ENCODE measurements around the gene ACCS. TPM values are rescaled to one million over a fixed set of nuclear protein-coding genes. Genes with fewer than 3 reads are reported as not detected.

The ACCS gene
- total RNA-seq, 1 donor from 2014 or later: 7.9 TPM

DNA sequence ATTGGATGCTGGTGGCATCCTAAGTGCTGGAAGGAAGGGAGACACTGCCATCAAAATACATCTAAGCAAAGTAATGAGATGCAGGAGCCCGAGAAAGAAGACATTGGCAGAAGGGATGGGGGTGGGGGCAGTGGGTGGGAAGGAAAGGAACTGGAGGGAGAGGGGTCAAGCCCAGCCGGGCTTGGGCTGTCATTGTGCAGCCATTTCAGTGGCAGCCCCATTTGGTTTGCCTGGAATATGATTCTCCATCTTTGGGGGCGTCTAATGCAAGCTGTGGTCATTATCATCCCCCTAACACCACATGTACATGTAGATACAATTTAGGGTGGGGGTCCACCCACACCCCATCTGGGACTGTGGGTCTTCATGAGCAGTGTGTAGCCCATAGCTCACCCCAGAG is 32.2 kb upstream of the ACCS start:
- H3K4me3 ChIP-seq (ENCODE audit: low read depth, low read length): no peak overlapping the region
- H3K36me3 ChIP-seq (ENCODE audit: control insufficient read depth, insufficient read depth, low read length): no peaks in the 10 kb centered on the region
- FAIRE-seq: no peak
- TF ChIP-seq, protein P1, sequence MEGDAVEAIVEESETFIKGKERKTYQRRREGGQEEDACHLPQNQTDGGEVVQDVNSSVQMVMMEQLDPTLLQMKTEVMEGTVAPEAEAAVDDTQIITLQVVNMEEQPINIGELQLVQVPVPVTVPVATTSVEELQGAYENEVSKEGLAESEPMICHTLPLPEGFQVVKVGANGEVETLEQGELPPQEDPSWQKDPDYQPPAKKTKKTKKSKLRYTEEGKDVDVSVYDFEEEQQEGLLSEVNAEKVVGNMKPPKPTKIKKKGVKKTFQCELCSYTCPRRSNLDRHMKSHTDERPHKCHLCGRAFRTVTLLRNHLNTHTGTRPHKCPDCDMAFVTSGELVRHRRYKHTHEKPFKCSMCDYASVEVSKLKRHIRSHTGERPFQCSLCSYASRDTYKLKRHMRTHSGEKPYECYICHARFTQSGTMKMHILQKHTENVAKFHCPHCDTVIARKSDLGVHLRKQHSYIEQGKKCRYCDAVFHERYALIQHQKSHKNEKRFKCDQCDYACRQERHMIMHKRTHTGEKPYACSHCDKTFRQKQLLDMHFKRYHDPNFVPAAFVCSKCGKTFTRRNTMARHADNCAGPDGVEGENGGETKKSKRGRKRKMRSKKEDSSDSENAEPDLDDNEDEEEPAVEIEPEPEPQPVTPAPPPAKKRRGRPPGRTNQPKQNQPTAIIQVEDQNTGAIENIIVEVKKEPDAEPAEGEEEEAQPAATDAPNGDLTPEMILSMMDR (IDR thresholded peaks at IDR 0.05; ENCODE audit: insufficient read depth, low read length, severe bottlenecking): no peak
- peaks cover 2% of the 10 kb centered on the region for H3K27me3 ChIP-seq (ENCODE audit: control insufficient read depth, insufficient read depth, low read length)
- no peak for DNase-seq (ENCODE audit: low read depth)

DNA sequence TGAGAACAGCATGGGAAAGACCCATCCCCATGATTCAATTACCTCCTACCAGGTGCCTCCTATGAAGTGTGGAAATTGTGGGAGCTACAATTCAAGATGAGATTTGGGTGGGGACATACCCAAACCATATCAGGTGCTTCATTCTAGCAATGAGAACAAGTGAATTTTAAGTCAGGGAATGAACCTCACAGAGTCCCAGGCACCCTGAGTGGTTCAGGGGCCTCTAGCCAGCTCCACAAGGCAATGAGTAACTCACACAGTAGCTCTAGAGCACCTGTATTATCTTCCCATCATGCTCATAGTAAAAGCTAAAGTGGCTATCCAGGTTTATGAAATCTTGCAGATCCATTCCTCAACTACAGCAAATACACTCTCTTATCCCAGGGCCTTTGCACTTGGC is 31.4 kb upstream of the ACCS start:
- Histone ChIP-seq H3K27me3 (ENCODE audit: control insufficient read depth, insufficient read depth, low read length) (peaks cover 2% of the 10 kb centered on the region), H3K36me3 (ENCODE audit: control insufficient read depth, insufficient read depth, low read length) (no peaks in the 10 kb centered on the region), H3K4me3 (ENCODE audit: low read depth, low read length) (no peak overlapping the region)
- no peak for DNase-seq (ENCODE audit: low read depth)
- no peak for FAIRE-seq
- TF ChIP-seq, protein P1 (IDR thresholded peaks at IDR 0.05; ENCODE audit: insufficient read depth, low read length, severe bottlenecking): no peak

DNA sequence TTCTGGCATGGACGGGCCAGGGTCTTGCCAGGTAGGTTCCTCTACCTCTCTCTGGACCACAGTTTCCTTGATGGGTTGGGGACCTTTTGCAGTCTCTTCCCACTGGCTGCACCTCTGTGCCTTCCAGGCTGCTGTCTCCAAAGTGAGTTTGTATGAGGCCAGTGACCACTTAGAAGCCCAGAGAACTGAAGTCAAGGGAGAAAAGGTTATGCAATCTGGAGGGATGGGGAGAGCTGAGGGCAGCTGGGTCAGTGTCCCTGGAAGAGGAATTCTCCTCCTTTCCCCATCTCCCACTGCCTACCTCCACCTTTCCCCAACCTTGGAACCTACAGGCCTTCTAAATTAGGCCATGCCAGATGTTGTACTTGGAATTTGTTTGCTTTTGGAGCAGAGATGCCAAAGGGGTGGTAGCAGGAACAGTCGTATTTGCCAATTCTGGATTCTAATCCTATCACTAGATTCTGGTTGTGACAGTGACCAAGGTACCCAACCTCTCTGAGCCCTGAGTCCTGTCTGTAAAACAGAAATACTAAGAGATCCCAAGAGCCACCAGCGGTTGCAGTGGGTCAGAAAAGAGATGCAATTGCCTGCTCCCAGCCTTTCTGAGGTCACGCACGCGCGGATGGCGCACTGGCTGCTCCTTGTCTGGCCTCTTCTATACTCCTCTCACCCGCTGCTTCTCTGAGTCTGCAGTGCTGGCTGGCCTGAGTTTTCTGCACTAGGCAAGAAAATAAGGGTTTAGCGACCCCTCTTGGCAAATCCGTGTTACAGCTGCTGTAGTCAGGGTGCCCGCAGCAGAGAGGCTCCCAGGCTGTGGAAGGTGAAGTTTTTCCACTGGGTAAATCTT is 29.0 kb upstream of the ACCS start:
- FAIRE-seq (no peak), DNase-seq (ENCODE audit: low read depth) (peak; percentile 55)
- TF ChIP-seq, protein P1 (IDR thresholded peaks at IDR 0.05; ENCODE audit: insufficient read depth, low read length, severe bottlenecking): peak; percentile 81
- H3K27me3 ChIP-seq (ENCODE audit: control insufficient read depth, insufficient read depth, low read length): no peaks in the 10 kb centered on the region
- no peak overlapping the region for H3K4me3 ChIP-seq (ENCODE audit: low read depth, low read length)
- no peaks in the 10 kb centered on the region for H3K36me3 ChIP-seq (ENCODE audit: control insufficient read depth, insufficient read depth, low read length)

DNA sequence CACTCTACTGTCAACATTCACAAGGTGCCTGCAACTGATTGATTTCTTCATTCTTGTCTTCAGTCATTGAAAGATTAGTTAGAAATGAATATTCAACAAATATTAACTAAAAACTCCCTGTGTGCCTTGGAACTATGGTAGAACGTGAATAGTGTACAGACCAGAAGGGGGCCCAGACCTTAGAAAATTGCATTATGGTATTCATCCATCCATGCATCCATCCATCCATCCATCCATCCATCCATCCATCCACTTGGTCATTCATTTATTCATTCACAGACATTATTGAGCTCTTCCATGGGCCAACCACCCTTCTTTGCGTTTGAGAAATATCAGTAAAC is 28.4 kb upstream of the ACCS start:
- FAIRE-seq (no peak), DNase-seq (ENCODE audit: low read depth) (no peak)
- TF ChIP-seq, protein P1 (IDR thresholded peaks at IDR 0.05; ENCODE audit: insufficient read depth, low read length, severe bottlenecking): no peak
- Histone ChIP-seq H3K27me3 (ENCODE audit: control insufficient read depth, insufficient read depth, low read length) (no peaks in the 10 kb centered on the region), H3K4me3 (ENCODE audit: low read depth, low read length) (no peak overlapping the region), H3K36me3 (ENCODE audit: control insufficient read depth, insufficient read depth, low read length) (no peaks in the 10 kb centered on the region)

DNA sequence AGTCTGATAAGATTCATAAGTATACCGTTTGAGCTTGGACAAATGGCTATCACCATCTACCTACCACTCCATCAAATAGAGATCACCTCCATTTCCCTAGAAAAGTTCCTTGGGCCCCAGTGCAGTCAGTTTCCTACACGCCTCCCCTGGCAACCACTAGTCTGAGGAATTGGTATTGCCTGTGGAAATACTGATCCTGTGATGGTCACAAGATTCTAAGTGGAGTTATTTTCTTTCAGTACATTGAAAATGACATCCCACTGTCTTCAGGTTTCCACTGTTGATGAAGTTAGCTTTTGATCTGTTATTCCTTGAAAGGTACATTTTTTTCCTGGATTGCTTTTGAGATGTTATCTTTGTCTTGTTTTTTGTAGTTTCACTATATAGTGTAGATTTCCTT is 22.9 kb upstream of the ACCS start:
- Histone ChIP-seq H3K36me3 (ENCODE audit: control insufficient read depth, insufficient read depth, low read length) (no peaks in the 10 kb centered on the region), H3K27me3 (ENCODE audit: control insufficient read depth, insufficient read depth, low read length) (no peaks in the 10 kb centered on the region), H3K4me3 (ENCODE audit: low read depth, low read length) (no peak overlapping the region)
- no peak for DNase-seq (ENCODE audit: low read depth)
- TF ChIP-seq, protein P1 (IDR thresholded peaks at IDR 0.05; ENCODE audit: insufficient read depth, low read length, severe bottlenecking): no peak
- FAIRE-seq: no peak

DNA sequence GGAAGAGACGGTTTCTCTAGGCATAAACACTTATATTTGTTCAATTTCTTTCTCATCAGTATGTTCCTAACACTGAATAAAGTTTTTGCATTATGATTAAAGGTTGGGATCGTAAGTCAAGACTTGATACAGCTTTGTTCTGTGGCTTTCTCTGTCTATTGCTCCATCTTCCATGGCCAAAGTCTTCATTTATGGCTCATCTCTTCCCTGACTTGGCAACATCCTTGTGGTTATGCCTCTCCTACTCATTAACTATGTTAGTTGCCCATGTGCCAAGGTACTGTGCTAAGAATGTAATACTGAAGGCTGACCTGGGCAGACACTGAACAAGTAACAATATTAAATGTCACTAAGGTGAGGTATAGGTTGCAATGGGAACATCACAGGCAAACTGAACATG is 19.9 kb upstream of the ACCS start:
- TF ChIP-seq, protein P1 (IDR thresholded peaks at IDR 0.05; ENCODE audit: insufficient read depth, low read length, severe bottlenecking): no peak
- no peak overlapping the region for H3K4me3 ChIP-seq (ENCODE audit: low read depth, low read length)
- FAIRE-seq (no peak), DNase-seq (ENCODE audit: low read depth) (no peak)
- H3K27me3 ChIP-seq (ENCODE audit: control insufficient read depth, insufficient read depth, low read length): no peaks in the 10 kb centered on the region
- no peaks in the 10 kb centered on the region for H3K36me3 ChIP-seq (ENCODE audit: control insufficient read depth, insufficient read depth, low read length)

Measured in bronchial epithelial cell (primary cell).